SHP77 (cell line): ENCODE measurements around the gene FMN2.

Source experiments
- DNase-seq, 2 experiments: peaks; one replicate each; lab custom pipeline; 2025; lab: John Stamatoyannopoulos, UW

FMN2 gene

GRCh38 chr1:240199758-240200645, 108.3 kb downstream of the FMN2 start:
- no peak for DNase-seq

DNA sequence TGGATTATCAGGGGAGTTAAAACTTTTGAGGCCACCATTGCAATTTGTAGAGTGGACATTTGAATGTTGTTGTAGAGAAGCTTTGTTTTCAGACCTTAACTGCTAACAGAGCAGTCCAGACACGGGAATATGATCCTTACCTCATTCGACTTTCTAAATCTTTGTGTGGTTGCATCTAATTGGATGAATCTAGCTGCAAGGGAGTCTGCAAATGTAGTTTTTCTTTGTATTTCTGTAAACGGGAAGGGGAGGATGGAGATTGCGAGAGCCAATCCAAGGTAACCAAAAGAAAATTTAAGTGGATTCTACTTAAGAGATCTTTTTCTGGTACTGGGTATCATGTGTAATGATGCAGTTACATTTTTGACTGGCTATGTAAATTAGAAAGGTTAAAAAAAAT, 110.2 kb downstream of the FMN2 start:
- no peak for DNase-seq

- DNase-seq: no peak
Measured at GRCh38 chr1:240207073-240207709, 115.5 kb downstream of the FMN2 start.

DNA sequence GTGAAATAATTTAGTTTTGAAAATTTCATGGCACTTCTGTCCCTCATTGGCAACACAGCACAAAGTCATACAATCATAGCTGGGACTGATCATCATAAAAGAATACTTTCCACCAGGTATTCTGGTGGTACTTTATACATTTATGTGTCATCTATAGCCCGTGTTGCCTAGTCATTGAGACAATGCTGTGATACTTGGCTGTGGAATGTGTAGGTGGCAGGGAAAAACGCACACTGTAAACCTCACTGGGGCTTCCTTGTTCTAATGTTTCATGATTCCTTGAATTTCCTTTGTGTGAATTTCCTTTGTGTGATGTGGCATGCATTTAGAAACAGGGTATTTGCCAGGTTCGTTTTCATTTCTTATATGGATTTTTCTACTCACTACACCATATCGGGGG, 118.3 kb downstream of the FMN2 start:
- no peak for DNase-seq

GRCh38 chr1:240212556-240212955, 120.9 kb downstream of the FMN2 start:
- no peak for DNase-seq

DNA sequence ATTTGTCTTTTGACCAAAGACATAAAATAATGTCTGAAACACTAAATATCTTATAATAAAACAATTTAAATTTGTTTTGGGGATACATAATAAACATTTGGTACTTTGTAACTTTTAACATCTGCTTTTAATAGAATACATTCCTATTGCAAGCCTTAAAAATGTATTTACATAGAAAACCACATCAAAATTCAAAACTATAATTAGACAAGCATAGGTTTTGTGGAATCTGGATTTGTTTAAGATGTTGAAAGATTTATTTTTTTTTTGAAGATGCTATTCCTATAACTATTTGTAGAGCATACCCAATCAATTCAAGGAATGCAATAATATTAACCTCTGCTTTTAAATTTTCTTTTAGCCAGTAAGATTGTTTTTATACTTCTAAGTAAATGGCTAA, 125.7 kb downstream of the FMN2 start:
- no peak for DNase-seq

- no peak for DNase-seq
Measured at GRCh38 chr1:240219104-240219503, 127.4 kb downstream of the FMN2 start.

DNA sequence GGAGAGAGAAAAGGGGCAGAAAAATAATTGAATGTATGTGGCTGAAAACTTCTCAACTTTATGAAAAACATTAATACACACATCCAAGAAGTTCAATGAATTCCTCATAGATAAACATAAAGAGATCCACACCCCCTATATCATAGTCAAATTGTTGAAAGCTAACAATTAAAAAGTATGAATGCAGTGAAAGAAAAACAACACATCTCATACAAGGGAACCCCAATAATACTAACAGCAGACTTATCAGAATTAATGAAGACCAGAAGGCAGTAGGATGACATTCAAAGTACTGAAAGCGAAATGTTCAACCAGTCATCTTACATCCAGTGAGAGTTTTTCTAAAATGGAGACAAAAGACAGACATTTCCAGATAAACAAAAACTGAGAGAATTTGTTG, 134.4 kb downstream of the FMN2 start:
- no peak for DNase-seq

DNA sequence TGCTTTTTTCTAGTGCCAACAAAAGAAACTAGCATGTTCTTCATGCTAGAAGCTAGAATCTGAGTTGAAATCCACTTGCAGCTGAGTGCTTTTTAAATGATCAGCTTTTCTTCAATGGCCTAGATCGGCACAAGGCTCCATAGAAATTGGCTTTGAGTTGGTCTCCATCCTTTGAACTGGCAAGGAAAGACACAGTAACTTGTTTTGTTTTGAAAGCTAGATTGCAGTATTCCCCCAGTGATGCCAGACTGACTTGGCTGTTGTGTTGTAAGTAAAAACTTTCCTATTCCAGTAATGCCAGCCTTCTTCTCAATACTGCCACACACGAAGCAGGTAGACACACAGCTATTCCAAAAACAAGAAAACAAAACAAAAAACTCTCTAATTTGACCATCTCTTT, 139.1 kb downstream of the FMN2 start:
- no peak for DNase-seq

DNA sequence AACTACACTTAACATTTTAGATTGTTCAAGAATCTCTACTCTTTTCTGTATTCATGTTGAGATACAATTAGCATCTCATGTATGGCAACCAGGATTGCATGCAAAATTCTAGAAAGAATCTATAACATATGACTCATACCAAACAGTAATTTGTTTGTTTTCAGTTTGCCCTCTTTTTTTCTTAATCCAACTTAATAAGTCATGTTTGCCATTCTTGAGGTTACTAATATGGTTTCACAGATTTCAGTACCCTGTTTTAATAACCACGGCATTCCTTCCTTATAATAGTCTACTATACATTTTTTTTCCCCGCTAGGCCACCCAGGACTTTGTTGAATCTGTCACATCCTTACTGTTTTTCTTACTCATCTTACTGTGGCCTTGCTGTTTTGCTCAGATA, 140.8 kb downstream of the FMN2 start:
- no peak for DNase-seq

DNA sequence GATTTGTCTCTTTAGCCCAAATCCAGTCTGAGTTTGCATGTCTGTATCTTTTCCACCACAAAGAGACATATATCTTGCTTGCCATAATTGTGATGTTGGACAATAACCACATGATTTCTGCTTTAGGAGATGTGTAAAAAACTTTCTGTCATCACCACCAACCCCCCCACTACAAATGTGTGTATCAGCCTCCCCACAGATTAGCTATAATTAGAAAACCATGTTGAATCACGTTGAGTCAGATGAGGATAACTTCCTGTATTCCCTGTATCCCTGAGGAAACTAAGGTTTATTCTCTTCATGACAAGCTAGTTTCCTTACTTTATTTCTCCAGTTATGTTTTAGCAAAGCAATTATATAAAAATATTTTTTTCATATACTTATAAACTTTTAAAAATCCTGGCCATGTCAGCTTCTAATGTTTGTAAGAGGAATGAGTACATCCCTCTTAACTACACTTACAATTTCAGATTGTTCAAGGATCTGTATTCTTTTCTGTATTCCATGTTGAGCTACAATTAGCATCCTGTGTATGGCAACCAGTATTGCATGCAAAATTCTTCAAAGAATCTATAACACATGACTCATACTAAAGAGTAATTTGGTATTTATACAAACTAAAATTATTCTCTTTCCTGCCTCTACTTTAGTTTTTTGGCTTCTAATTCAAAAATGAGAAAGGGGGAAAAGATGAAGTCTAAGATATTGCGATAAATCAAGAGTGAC, 143.0 kb downstream of the FMN2 start:
- DNase-seq: no peak

GRCh38 chr1:240235521-240236288, 144.0 kb downstream of the FMN2 start:
- DNase-seq: no peak

DNA sequence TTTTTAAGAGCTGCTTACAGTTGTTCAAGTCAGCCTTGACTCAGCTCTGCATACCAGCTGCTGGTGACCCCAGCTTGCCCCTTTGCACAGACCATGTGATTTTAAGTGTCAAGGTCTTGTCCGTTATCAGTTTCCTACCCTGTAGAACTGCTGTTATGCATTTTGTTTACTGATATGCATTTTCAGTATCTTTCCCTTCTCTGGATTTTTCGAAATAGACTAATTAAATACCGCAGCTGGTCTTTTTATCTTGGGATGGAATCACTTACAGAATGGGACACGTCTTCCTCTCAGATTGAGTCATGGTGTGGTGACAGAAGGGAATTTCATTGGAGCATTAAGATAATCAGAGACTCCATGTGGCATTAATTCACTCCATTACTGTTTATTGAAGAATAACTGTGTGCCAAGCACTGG, 145.6 kb downstream of the FMN2 start:
- DNase-seq: no peak

GRCh38 chr1:240239309-240239708, 147.6 kb downstream of the FMN2 start:
- DNase-seq: no peak

DNA sequence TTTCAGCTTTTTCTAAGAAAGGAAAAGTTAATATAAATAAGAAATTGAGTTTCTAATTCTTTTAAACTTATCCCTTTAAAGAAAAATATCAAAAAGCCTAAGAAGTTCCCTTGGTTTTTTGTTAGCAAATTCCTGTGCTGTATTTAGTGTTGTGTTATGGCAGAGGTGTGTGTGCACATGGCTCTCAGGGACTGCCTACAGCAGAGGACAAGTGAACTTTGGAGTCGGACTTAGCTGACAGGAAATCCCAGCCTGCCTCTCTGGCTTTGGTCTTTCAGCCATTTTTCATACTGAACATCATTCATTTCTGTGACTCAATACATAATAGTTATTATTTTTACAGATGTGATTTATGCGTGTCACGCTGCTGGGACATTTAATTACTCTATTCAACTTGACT, 149.6 kb downstream of the FMN2 start:
- DNase-seq: no peak

DNA sequence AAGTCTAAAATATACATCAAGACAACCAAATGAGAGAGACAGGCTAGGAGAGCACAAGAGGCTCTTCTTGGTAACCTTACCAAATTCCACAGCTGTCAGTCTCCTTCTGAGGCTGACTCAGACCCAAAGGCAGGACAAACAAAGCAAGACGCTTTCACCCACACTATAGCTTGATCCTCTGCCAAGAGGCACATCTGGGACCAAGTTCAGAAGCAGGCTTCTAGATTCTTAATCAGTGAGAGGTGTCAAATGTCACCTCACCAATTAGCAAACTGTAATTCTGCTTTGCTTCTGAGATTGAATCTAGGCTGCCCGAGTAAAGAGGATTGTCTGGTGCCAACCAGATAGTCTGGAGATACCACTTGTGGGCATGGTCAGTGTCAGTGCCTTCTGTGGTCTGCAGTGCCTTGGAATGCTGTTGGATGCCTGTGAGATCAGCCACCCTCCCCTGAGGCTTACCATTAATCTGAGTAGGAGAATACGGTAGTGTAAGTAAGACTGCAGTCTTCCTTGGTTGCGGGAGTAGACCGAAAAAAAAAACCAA, 151.0 kb downstream of the FMN2 start:
- no peak for DNase-seq

- no peak for DNase-seq
Measured at GRCh38 chr1:240244968-240245628, 153.4 kb downstream of the FMN2 start.

DNA sequence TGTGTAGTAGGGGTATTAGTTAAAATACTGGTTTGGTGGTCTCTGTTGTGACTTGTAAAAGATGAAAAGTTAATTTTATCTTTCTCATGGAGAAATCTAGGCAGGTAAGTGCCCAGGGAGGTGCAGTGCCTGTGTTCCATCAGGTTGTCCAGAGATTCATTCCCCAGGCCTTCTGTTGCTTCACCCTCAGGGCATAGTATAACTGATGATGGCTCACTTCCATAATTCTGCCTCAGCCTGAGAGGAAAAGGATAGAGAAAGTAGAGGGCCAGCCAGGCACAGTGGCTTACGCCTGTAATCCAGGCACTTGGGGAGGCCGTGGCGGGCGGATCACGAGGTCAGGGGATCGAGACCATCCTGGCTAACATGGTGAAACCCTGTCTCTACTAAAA, 153.9 kb downstream of the FMN2 start:
- no peak for DNase-seq

DNA sequence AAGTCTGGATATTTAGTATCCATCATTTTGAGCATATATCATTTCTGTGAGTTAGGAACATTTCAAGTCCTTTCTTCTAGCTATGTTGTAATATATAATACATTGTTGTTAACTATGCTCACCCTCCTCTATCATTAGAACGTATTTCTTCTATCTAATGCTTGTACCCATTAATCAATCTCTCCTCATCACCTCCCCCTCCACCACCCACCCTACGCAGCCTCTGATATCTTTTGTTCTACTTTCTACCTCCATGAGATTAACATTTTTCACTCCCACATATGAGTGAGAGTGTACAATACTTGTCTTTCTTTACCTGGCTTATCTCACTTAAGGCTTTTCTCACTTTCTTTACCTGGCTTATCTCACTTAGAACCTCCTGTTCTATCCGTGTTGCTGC, 156.2 kb downstream of the FMN2 start:
- no peak for DNase-seq

DNA sequence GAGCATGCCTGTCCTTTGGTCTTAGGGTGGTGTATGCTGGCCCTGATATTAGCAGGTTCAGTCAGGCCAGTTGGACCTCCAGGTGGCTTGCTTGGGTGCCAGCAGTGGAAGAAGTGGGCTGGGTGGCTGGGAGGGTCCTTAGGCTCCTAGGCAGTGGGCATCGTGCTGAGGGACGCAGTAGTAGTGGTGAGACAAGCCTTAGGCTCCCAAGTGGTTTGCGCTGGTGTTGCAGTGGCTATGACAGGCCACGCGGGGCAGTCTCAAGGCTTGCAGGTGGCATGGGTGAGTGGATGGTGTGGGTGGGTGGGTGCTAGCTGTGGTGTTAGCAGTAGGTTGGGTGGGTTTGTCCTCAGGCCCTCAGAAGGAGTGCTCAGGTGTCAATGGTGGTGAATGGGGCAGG, 162.3 kb downstream of the FMN2 start:
- no peak for DNase-seq

- no peak for DNase-seq
Measured at GRCh38 chr1:240254778-240255291, 163.2 kb downstream of the FMN2 start.
